ENCODE results near the gene PPIE. TPM values are rescaled to one million over a fixed set of nuclear protein-coding genes. Genes with fewer than 3 reads are reported as not detected.

PPIE gene
- total and polyA plus RNA-seq, 2 of the 8 experiments (the other 6 are each of a cell fraction or from before 2014, with no cell fraction given): 38.9 to 56.1 TPM

DNA sequence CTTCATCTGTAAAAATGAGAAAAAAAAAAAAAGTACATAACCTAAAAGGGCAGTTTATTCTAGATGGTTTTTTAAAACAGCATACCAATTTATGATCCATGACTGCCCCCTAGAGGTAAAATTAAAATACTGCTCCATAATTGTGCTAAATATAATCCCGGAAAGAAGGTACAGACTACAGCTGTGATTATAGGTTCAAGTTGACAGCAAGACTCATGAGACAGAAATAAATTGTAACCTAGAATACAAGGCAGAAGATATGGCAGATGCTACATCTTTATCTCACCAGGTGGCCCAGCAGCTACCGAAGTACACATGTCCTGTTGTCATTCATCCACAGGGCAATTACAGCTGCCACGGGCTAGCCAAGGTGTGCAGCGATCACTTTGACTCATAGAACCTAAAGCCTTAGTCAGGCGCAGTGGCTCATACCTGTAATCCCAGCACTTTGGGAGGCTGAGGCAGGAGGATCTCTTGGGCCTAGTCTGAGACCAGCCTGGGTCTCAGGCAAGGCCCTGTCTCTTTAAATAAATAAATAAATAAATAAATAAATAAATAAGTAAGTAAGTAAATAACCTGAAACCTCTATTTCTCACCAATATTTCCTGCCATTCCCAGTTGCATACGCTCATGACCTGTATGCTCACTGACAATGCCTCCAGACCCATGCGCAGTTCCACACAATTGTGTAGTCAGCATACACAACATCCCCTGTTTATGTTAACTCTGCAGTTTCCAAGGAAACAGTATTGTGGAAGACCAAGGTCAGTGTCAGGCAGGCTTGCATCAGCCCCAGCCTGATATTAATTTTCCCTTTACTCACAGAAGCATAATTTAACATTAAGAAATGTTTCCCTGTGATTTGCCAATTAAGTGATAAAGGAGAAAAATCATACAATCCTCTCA lies 18.3 kb upstream of the PPIE start:
- Histone ChIP-seq H3K36me3 (ENCODE audit: control insufficient read depth in 2 of 4, insufficient read depth in 4 of 4, low read length in 3 of 4) (no peaks in the 10 kb centered on the region), H4K91ac (replicated peaks; ENCODE audit: insufficient read length, low read length) (no peak overlapping the region), H3K27ac (ENCODE audit: low read depth, low read length) (no peak overlapping the region), H3K18ac (ENCODE audit: extremely low read depth, low read length) (no peak overlapping the region), H2BK12ac (ENCODE audit: low read depth, low read length) (no peak overlapping the region), H3K23ac (ENCODE audit: insufficient read length) (no peak overlapping the region), H3K14ac (ENCODE audit: insufficient read length) (no peak overlapping the region), H2AK5ac (ENCODE audit: low read depth, low read length) (no peak overlapping the region), H3K4me2 (ENCODE audit: insufficient read depth in 1 of 2, low read depth in 2 of 2, low read length in 2 of 2) (no peak overlapping the region), H4K8ac (ENCODE audit: extremely low read depth, insufficient read depth, low read length) (no peak overlapping the region), H2BK120ac (replicated peaks; ENCODE audit: low read depth, low read length) (no peak overlapping the region), H3K79me2 (ENCODE audit: control insufficient read depth in 1 of 2, insufficient read depth in 2 of 2, low read length in 2 of 2) (no peaks in the 10 kb centered on the region), H2BK20ac (ENCODE audit: low read length) (no peak overlapping the region), H2BK5ac (ENCODE audit: low read depth, low read length) (no peak overlapping the region), H4K5ac (ENCODE audit: insufficient read length, low read depth, low read length) (no peak overlapping the region), H3K79me1 (ENCODE audit: low read depth, low read length) (no peaks in the 10 kb centered on the region), H3K9me3 (ENCODE audit: insufficient read depth in 2 of 2, low read depth in 1 of 2, low read length in 1 of 2) (no peaks in the 10 kb centered on the region), H3K56ac (replicated peaks; ENCODE audit: insufficient read length, low read depth, low read length) (no peak overlapping the region), H2AFZ (ENCODE audit: low read length) (no peak overlapping the region), H3K27me3 (replicated peaks in 1 of 4; ENCODE audit: control insufficient read depth in 3 of 4, extremely low read depth in 1 of 4, insufficient read depth in 3 of 4, low read length in 3 of 4) (peaks cover 31 to 66% (median 45%) of the 10 kb centered on the region in 4 experiments), H3K9ac (replicated peaks in 1 of 4; ENCODE audit: extremely low read depth in 1 of 4, low read depth in 3 of 4, low read length in 3 of 4) (no peak overlapping the region), H2BK15ac (ENCODE audit: low read length) (no peak overlapping the region), H3K4me3 (ENCODE audit: extremely low read depth in 1 of 4, insufficient read depth in 2 of 4, low read depth in 3 of 4, low read length in 4 of 4) (no peak overlapping the region), H3K4ac (replicated peaks; ENCODE audit: insufficient read length, low read depth, low read length) (no peak overlapping the region), H3K4me1 (replicated peaks in 1 of 4; ENCODE audit: control insufficient read depth in 3 of 4, insufficient read depth in 4 of 4, low read length in 3 of 4) (no peaks in the 10 kb centered on the region), H4K20me1 (replicated peaks in 1 of 2; ENCODE audit: control insufficient read depth in 1 of 2, insufficient read depth in 2 of 2, low read length in 2 of 2) (peaks cover 2 to 10% of the 10 kb centered on the region in 2 experiments), H3K23me2 (ENCODE audit: low read depth, low read length) (no peaks in the 10 kb centered on the region)
- FAIRE-seq (peak; percentile 83), DNase-seq (ENCODE audit: low read depth in 1 of 2, low spot score in 2 of 2) (no peak)
- ChIA-PET POLR2A (ENCODE audit: partially characterized antibody) (interaction anchor here (0.6 to 1.0 kb wide), 5 partner anchors 15 to 711 kb away, joined by 3 read pairs; no protein-coding TSS in a partner anchor), CTCF (ENCODE audit: partially characterized antibody) (interaction anchor here (0.6 to 7.8 kb wide), 29 partner anchors 9 to 1392 kb away, joined by 3 to 72 read pairs (median 4); partner anchors contain the start of genes BMP8B and NT5C1A)
- 52% methylated on average over 7 of the region's 7 CpGs; no CpG with 5 or more reads in 1 of the 2 experiments for WGBS, 2 experiments (ENCODE audit: extremely low coverage in 1 of 2, insufficient coverage in 1 of 2, insufficient read length in 1 of 2, insufficient replicate concordance in 2 of 2, low coverage in 1 of 2, low lambda C conversion rate in 2 of 2, missing lambda C conversion rate in 1 of 2)
- no peak for TF ChIP-seq RNF2 (IDR thresholded peaks at IDR 0.05; ENCODE audit: borderline replicate concordance, low read depth, low read length, missing control alignments, poor library complexity, severe bottlenecking)
- peak; percentile 66 to 77 for TF ChIP-seq RAD21 (IDR thresholded peaks at IDR 0.05 in 1 of 2, conservative IDR thresholded peaks at IDR 0.05 in 1 of 2; ENCODE audit: low read depth in 2 of 2, low read length in 2 of 2)
- peak in 2 of 3 experiments; percentile 29 to 44; a peak in 2 of 4 replicates for TF ChIP-seq CTCF (IDR thresholded peaks at IDR 0.05; ENCODE audit: control extremely low read depth in 1 of 3, insufficient read depth in 1 of 3, low read depth in 1 of 3, low read length in 3 of 3)
